Measurements from ENCODE around the gene RAB11FIP4.
A peak's percentile ranks its signal among the peaks of the same experiment; 100 is the strongest.

The RAB11FIP4 gene

GRCh38 chr17:31572341-31572740 is 180.9 kb downstream of the RAB11FIP4 start:
- no peak for DNase-seq

- no peak for DNase-seq
These were observed 181.6 kb downstream of the RAB11FIP4 start for GRCh38 chr17:31573047-31573446.

- DNase-seq, result no peak
These were observed 182.4 kb downstream of the RAB11FIP4 start for GRCh38 chr17:31573861-31574260.

- no peak for DNase-seq
These were observed 183.0 kb downstream of the RAB11FIP4 start for GRCh38 chr17:31574458-31574857.

- no peak for DNase-seq
These were observed 183.6 kb downstream of the RAB11FIP4 start for GRCh38 chr17:31575043-31575442.

- DNase-seq, result no peak
These were observed 187.8 kb downstream of the RAB11FIP4 start for GRCh38 chr17:31579265-31579664.

GRCh38 chr17:31580316-31580705 is 188.8 kb downstream of the RAB11FIP4 start:
- DNase-seq, result no peak

- DNase-seq, result peak in 1 of 2 donors; percentile 68
These were observed 189.4 kb downstream of the RAB11FIP4 start for GRCh38 chr17:31580706-31581490.

- no peak for DNase-seq
These were observed 190.0 kb downstream of the RAB11FIP4 start for GRCh38 chr17:31581491-31581890.

- peak in 1 of 2 donors; percentile 58 for DNase-seq
These were observed 190.9 kb downstream of the RAB11FIP4 start for GRCh38 chr17:31582151-31582907.

GRCh38 chr17:31583772-31584356 is 192.4 kb downstream of the RAB11FIP4 start:
- no peak for DNase-seq

- DNase-seq, result no peak
These were observed 193.2 kb downstream of the RAB11FIP4 start for GRCh38 chr17:31584438-31585279.

GRCh38 chr17:31585280-31585630 is 193.8 kb downstream of the RAB11FIP4 start:
- DNase-seq, result no peak

GRCh38 chr17:31586946-31587345 is 195.5 kb downstream of the RAB11FIP4 start:
- DNase-seq, result no peak

GRCh38 chr17:31587462-31587861 is 196.0 kb downstream of the RAB11FIP4 start:
- DNase-seq, result no peak

Measured in CD4-positive, alpha-beta T cell treated with Interleukin-1 beta for 1 hour (primary cell).